Liver (tissue), 3 donors: ENCODE results near the gene SUGCT.

Source experiments
- ATF3 ChIP-seq: IDR thresholded peaks from 2 replicates; pipeline ENCODE4 v1.6.1; 2016; ENCODE audit warnings: antibody characterized with exemption
- EGR1 ChIP-seq, 2 donors: IDR thresholded peaks; 2 replicates each; pipeline ENCODE4 v1.6.1; 2016 to 2018; ENCODE audit warnings: antibody characterized with exemption in 2 of 2, low read depth in 2 of 2
- FOXA1 ChIP-seq: IDR thresholded peaks from 2 replicates; pipeline ENCODE4 v1.6.1; 2016; ENCODE audit warnings: antibody characterized with exemption
- RAD21 ChIP-seq, 2 donors: IDR thresholded peaks; 2 replicates each; pipeline ENCODE4 v1.6.1; 2016; ENCODE audit warnings: antibody characterized with exemption in 2 of 2, mild to moderate bottlenecking in 2 of 2
- SP1 ChIP-seq: IDR thresholded peaks from 2 replicates; pipeline ENCODE4 v1.6.1; 2018; ENCODE audit warnings: antibody characterized with exemption, mild to moderate bottlenecking
- YY1 ChIP-seq: IDR thresholded peaks from 2 replicates; pipeline ENCODE4 v1.6.1; 2016; ENCODE audit warnings: antibody characterized with exemption, mild to moderate bottlenecking
- TF ChIP-seq, protein P1 (sequence below): fragments of 150-350 bp; IDR thresholded peaks from 2 replicates; pipeline ENCODE4 v1.5.1; 2017; ENCODE audit warnings: improper control_type of control experiment, low read depth, low read length; ENCODE audit not compliant: missing input control
- TF ChIP-seq, protein P2 (sequence below): IDR thresholded peaks from 2 replicates; pipeline ENCODE4 v1.6.1; 2016; ENCODE audit warnings: antibody characterized with exemption, mild to moderate bottlenecking
- TF ChIP-seq, protein P3 (sequence below): IDR thresholded peaks from 2 replicates; pipeline ENCODE4 v1.6.1; 2016; ENCODE audit warnings: antibody characterized with exemption
- donor health status: healthy.
- donor health status: healthy.

DNA sequence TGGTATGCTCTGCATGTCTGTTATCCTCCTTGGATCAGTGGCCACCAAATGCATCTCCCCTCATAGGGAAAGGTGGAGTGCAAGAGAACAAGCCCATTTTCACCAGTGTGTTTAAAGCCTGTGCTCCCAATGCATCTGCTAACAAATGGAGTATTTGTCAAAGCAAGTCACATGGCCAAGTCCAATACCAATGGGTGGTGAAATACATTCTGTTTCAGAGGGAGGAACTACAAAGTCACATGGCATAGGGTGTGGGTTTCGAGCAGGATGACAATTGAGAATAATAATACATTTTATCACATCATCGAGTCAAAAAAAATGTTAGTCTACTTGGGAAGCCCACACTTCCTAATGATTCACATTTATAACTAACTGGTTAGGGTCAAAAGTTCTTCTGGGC is 62.7 kb downstream of the SUGCT start:
- TF ChIP-seq SP1 (no peak), FOXA1 (no peak), YY1 (no peak), EGR1 (IDR thresholded peaks at IDR 0.05; ENCODE audit: low read depth in 2 of 2) (no peak), ATF3 (no peak), RAD21 (IDR thresholded peaks at IDR 0.05) (no peak)
- TF ChIP-seq, protein P1, sequence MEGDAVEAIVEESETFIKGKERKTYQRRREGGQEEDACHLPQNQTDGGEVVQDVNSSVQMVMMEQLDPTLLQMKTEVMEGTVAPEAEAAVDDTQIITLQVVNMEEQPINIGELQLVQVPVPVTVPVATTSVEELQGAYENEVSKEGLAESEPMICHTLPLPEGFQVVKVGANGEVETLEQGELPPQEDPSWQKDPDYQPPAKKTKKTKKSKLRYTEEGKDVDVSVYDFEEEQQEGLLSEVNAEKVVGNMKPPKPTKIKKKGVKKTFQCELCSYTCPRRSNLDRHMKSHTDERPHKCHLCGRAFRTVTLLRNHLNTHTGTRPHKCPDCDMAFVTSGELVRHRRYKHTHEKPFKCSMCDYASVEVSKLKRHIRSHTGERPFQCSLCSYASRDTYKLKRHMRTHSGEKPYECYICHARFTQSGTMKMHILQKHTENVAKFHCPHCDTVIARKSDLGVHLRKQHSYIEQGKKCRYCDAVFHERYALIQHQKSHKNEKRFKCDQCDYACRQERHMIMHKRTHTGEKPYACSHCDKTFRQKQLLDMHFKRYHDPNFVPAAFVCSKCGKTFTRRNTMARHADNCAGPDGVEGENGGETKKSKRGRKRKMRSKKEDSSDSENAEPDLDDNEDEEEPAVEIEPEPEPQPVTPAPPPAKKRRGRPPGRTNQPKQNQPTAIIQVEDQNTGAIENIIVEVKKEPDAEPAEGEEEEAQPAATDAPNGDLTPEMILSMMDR: no peak
- TF ChIP-seq, protein P2, sequence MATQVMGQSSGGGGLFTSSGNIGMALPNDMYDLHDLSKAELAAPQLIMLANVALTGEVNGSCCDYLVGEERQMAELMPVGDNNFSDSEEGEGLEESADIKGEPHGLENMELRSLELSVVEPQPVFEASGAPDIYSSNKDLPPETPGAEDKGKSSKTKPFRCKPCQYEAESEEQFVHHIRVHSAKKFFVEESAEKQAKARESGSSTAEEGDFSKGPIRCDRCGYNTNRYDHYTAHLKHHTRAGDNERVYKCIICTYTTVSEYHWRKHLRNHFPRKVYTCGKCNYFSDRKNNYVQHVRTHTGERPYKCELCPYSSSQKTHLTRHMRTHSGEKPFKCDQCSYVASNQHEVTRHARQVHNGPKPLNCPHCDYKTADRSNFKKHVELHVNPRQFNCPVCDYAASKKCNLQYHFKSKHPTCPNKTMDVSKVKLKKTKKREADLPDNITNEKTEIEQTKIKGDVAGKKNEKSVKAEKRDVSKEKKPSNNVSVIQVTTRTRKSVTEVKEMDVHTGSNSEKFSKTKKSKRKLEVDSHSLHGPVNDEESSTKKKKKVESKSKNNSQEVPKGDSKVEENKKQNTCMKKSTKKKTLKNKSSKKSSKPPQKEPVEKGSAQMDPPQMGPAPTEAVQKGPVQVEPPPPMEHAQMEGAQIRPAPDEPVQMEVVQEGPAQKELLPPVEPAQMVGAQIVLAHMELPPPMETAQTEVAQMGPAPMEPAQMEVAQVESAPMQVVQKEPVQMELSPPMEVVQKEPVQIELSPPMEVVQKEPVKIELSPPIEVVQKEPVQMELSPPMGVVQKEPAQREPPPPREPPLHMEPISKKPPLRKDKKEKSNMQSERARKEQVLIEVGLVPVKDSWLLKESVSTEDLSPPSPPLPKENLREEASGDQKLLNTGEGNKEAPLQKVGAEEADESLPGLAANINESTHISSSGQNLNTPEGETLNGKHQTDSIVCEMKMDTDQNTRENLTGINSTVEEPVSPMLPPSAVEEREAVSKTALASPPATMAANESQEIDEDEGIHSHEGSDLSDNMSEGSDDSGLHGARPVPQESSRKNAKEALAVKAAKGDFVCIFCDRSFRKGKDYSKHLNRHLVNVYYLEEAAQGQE: no peak
- TF ChIP-seq, protein P3, sequence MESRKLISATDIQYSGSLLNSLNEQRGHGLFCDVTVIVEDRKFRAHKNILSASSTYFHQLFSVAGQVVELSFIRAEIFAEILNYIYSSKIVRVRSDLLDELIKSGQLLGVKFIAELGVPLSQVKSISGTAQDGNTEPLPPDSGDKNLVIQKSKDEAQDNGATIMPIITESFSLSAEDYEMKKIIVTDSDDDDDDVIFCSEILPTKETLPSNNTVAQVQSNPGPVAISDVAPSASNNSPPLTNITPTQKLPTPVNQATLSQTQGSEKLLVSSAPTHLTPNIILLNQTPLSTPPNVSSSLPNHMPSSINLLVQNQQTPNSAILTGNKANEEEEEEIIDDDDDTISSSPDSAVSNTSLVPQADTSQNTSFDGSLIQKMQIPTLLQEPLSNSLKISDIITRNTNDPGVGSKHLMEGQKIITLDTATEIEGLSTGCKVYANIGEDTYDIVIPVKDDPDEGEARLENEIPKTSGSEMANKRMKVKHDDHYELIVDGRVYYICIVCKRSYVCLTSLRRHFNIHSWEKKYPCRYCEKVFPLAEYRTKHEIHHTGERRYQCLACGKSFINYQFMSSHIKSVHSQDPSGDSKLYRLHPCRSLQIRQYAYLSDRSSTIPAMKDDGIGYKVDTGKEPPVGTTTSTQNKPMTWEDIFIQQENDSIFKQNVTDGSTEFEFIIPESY: no peak
